Gastrocnemius medialis (tissue), 4 donors: ENCODE results near the gene ADGRB3. TPM values are rescaled to one million over a fixed set of nuclear protein-coding genes. Genes with fewer than 3 reads are reported as not detected.

Source experiments
- ATAC-seq, 2 donors: fragments of 150-250 bp; one replicate each; pipeline ENCODE4 v1.9.1; 2016
- DNase-seq, 2 donors: peaks; one replicate each; pipeline ENCODE4 v3.0.0-alpha.2; 2019
- H3K27ac ChIP-seq, 4 donors: fragments of 200-600 bp; sonication (generic); 1 replicate in 1 of 4; 2 replicates in 3 of 4; pipeline ENCODE4 v1.5.1; 2016 to 2018; ENCODE audit warnings: mild to moderate bottlenecking in 2 of 4, moderate library complexity in 1 of 4
- H3K27me3 ChIP-seq, 3 donors: fragments of 200-600 bp; sonication (generic) in 2 of 3; 1 replicate in 1 of 3; 2 replicates in 2 of 3; pipeline versions ENCODE4 v1.5.1 to v1.6.0; 2016 to 2019; ENCODE audit warnings: mild to moderate bottlenecking in 1 of 3, moderate library complexity in 1 of 3
- H3K36me3 ChIP-seq, 2 donors: fragments of 200-600 bp; sonication (generic) in 1 of 2; one replicate each; pipeline ENCODE4 v1.5.1; 2017 to 2018
- H3K4me1 ChIP-seq, 2 donors: fragments of 200-600 bp; sonication (generic) in 1 of 2; one replicate each; pipeline ENCODE4 v1.5.1; 2016 to 2017; ENCODE audit warnings: mild to moderate bottlenecking in 2 of 2
- H3K4me3 ChIP-seq, 4 donors: fragments of 200-600 bp; sonication (generic) in 3 of 4; 1 replicate in 1 of 4; 2 replicates in 3 of 4; pipeline ENCODE4 v1.5.1; 2016 to 2019; ENCODE audit warnings: mild to moderate bottlenecking in 2 of 4
- H3K9me3 ChIP-seq, 3 donors: fragments of 200-600 bp; sonication (generic) in 2 of 3; 1 replicate in 1 of 3; 2 replicates in 2 of 3; pipeline ENCODE4 v1.5.1; 2016 to 2019
- CTCF ChIP-seq, 5 experiments: fragments of 450-650 bp in 3 of 5; fragments of 200-600 bp in 2 of 5; sonication (generic) in 2 of 5; IDR thresholded peaks in 4 of 5; conservative IDR thresholded peaks in 1 of 5; 1 replicate in 4 of 5; 2 replicates in 1 of 5; pipeline ENCODE4 v1.5.1; 2016 to 2019; ENCODE audit warnings: antibody characterized with exemption in 5 of 5, mild to moderate bottlenecking in 3 of 5, moderate library complexity in 3 of 5
- POLR2A ChIP-seq, 2 donors: fragments of 450-650 bp; IDR thresholded peaks; one replicate each; pipeline ENCODE4 v1.6.1; 2017; ENCODE audit warnings: antibody characterized with exemption in 2 of 2, mild to moderate bottlenecking in 2 of 2, moderate library complexity in 2 of 2
- in situ Hi-C, 4 donors: fragments of 200-750 bp; cut with MboI; loops; one replicate each; pipeline versions ENCODE4 v1.15.0 to v1.8.0; 2017; ENCODE audit warnings: low sequenced_read_pairs in 4 of 4
- intact Hi-C: fragments of 100-400 bp; cut with DNase I; formaldehyde crosslinking; loops from one replicate; pipeline ENCODE4 v1.15.1; 2023; ENCODE audit warnings: low total_unique reads
- total RNA-seq, 4 donors: library from RNA; depleted of rRNA; stranded (reverse); fragments of >200 nt; gene quantifications; one replicate each; pipeline versions ENCODE4 v1.1.0 to v1.2.3, GENCODE V29; 2016

The ADGRB3 gene
- total RNA-seq, 4 donors from 2014 or later: 0.56 to 0.58 (median 0.58) TPM; not detected in 1

GRCh38 chr6:69064226-69064625, 429.1 kb downstream of the ADGRB3 start:
- Histone ChIP-seq H3K9me3 (no peaks in the 10 kb centered on the region), H3K27me3 (no peaks in the 10 kb centered on the region), H3K36me3 (no peaks in the 10 kb centered on the region), H3K27ac (no peak overlapping the region), H3K4me3 (no peak overlapping the region), H3K4me1 (no peaks in the 10 kb centered on the region)
- intact Hi-C loops (no loop called here), in situ Hi-C loops (no loop called here)
- TF ChIP-seq CTCF (IDR thresholded peaks at IDR 0.05 in 4 of 5, conservative IDR thresholded peaks at IDR 0.05 in 1 of 5) (no peak), POLR2A (IDR thresholded peaks at IDR 0.05) (no peak)
- ATAC-seq (no peak), DNase-seq (no peak)

- Histone ChIP-seq H3K27ac (no peak overlapping the region), H3K36me3 (no peaks in the 10 kb centered on the region), H3K27me3 (no peaks in the 10 kb centered on the region), H3K4me3 (no peak overlapping the region), H3K4me1 (no peaks in the 10 kb centered on the region), H3K9me3 (no peaks in the 10 kb centered on the region)
- TF ChIP-seq POLR2A (IDR thresholded peaks at IDR 0.05) (no peak), CTCF (IDR thresholded peaks at IDR 0.05 in 4 of 5, conservative IDR thresholded peaks at IDR 0.05 in 1 of 5) (no peak)
- intact Hi-C loops (no loop called here), in situ Hi-C loops (no loop called here)
- DNase-seq: no peak
- no peak for ATAC-seq
Observed at GRCh38 chr6:69069881-69070280, 434.8 kb downstream of the ADGRB3 start.

DNA sequence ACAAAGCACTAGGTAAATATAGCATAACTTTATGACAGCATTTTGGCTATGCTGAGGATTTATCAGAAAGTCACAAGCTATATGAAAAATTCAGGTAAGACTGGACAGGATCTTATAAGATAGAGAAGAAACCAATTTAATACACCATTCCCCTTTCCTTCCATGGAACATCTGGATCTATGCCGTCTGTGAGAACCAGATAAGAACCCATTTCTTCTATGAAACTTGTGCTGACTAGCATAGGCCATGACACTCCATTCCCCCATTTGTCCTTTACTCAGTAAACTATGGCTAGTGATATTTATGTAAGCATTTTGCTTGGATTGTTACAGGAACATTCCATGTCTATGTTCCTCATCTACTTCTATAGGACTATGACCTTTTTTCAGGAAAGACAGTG, 437.7 kb downstream of the ADGRB3 start:
- Histone ChIP-seq H3K36me3 (no peaks in the 10 kb centered on the region), H3K4me1 (no peaks in the 10 kb centered on the region), H3K4me3 (no peak overlapping the region), H3K27me3 (no peaks in the 10 kb centered on the region), H3K9me3 (no peaks in the 10 kb centered on the region), H3K27ac (no peak overlapping the region)
- TF ChIP-seq CTCF (IDR thresholded peaks at IDR 0.05 in 4 of 5, conservative IDR thresholded peaks at IDR 0.05 in 1 of 5) (no peak), POLR2A (IDR thresholded peaks at IDR 0.05) (no peak)
- ATAC-seq: no peak
- in situ Hi-C loops (no loop called here), intact Hi-C loops (no loop called here)
- no peak for DNase-seq

DNA sequence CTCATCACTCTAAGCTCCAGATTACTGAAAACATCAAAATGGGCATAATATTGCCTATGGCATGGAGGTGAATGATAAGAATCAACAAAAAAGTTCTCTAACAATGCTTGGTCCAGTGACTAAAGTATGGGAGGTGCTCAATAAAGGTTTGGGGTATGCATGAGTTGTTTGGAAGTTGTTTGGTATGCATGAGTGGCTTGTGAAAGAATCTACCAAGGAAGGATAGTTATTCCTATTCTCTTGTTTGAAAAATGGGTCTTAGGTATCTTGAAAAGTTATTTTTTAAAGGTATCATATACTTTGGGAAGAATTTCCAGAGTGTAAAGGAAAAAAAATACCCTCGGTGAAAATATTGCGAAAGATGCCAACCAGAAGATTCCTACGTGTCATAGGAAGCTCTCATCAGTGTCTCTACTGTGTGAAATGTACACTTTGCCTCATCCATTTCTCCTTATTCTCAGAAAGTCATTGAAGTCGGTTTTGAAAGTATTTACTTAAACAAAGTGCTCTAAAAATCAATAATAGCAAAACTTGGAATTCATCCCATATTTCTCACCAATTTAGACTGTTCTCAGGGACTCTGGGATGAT, 449.8 kb downstream of the ADGRB3 start:
- no peaks in the 10 kb centered on the region for H3K36me3 ChIP-seq
- H3K27me3 ChIP-seq: no peaks in the 10 kb centered on the region
- H3K9me3 ChIP-seq: no peaks in the 10 kb centered on the region
- no peak for TF ChIP-seq CTCF (IDR thresholded peaks at IDR 0.05 in 4 of 5, conservative IDR thresholded peaks at IDR 0.05 in 1 of 5)
- TF ChIP-seq POLR2A (IDR thresholded peaks at IDR 0.05): no peak
- no peaks in the 10 kb centered on the region for H3K4me1 ChIP-seq
- DNase-seq: no peak
- no peak for ATAC-seq
- in situ Hi-C loops (no loop called here), intact Hi-C loops (no loop called here)
- no peak overlapping the region for H3K4me3 ChIP-seq
- H3K27ac ChIP-seq: no peak overlapping the region

DNA sequence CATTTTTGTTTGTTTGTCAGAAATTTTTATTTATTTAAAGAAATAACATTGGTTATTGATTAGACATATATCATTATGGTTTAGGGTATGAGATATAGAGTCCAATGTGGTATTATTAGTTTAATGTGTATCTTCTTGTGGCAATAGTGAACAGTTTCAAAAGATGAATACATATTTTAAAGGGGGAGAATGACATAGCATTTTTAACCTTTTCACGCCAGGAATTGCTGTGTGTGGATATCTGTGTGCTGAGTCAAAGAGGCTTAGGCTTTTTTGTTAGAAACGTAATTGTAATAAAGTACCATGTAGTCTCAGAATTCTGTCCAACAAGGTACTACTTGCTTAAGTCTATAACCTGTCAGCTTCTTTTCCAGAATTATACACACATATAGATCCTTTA, 451.6 kb downstream of the ADGRB3 start:
- DNase-seq (no peak), ATAC-seq (no peak)
- Histone ChIP-seq H3K27me3 (no peaks in the 10 kb centered on the region), H3K9me3 (no peaks in the 10 kb centered on the region), H3K36me3 (no peaks in the 10 kb centered on the region), H3K27ac (no peak overlapping the region), H3K4me1 (no peaks in the 10 kb centered on the region), H3K4me3 (no peak overlapping the region)
- intact Hi-C loops: no loop called here
- TF ChIP-seq CTCF (IDR thresholded peaks at IDR 0.05 in 4 of 5, conservative IDR thresholded peaks at IDR 0.05 in 1 of 5): no peak
- no peak for TF ChIP-seq POLR2A (IDR thresholded peaks at IDR 0.05)
- in situ Hi-C loops: no loop called here
